Inferior parietal cortex (tissue), 1 donor: ENCODE measurements around the gene AFDN.
"Not testable (repeated sequence)": the region's sequence is repeated elsewhere in the genome, so short reads cannot be mapped to it uniquely, and the experiment has no call there.

Source experiments
- DNase-seq: peaks from one replicate; pipeline ENCODE4 v3.0.0-alpha.2; 2016; ENCODE audit errors: extremely low spot score

The AFDN gene

DNA sequence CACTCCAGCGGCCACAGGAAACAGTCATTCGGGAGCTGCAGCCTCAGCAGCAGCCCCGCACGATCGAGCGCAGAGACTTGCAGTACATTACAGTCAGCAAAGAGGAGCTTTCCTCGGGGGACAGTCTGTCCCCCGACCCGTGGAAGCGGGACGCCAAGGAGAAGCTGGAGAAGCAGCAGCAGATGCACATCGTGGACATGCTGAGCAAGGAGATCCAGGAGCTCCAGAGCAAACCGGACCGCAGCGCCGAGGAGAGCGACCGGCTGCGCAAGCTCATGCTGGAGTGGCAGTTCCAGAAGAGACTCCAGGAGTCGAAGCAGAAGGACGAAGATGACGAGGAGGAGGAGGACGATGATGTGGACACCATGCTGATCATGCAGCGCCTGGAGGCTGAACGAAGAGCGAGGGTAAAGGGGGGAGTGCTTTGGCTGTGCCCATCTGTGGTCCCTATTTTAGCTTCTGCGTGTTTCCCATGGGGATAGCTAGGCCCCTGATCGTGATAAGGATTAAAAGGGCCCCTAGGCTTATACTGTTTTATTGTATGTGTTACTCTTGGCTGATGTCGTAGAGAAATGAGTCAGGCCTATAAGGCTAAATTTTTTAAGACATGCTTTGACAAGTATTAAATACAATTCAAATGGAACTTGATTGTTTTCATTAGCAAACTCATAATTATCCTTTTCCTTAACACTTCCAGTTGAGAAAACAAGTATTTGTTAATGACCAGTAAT is 125.2 kb downstream of the AFDN start:
- DNase-seq, result no peak

DNA sequence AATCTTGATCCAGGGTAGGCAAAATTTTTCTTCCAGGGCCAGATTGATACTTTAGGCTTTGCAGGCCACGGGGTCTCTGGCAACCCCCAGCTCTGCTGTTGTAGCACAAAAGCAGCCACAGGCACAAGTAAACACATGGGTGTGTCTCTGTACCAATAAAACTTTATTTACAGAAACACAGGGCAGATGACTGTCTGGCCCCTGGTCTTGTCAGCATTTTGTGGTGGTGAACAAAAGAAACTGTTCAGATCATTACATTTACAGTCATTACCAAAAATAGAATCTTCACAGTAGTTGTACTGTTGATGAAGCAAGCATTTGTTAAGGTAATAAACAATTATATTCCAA is 125.8 kb downstream of the AFDN start:
- DNase-seq, result no peak

- DNase-seq, result no peak
These were observed 126.8 kb downstream of the AFDN start for GRCh38 chr6:167953551-167953950.

DNA sequence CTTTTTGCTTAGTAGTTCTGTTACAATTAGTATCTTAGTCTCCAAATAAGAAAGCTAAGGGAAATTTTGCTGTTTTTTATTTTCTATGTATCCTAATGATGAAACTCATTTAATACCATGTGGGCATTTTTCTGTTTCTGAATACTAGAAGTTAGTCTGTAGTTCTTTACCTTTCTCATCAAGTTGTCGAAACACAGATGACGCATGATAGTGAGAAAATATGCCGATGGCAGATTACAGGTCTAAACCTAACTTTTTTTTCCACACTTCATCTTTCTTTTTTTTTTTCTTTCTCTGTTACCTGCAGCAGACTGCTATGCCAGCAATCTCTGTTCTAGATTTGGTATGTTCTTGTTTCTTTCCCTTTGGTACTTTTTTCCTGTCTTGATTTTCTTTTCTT is 127.4 kb downstream of the AFDN start:
- no peak for DNase-seq

DNA sequence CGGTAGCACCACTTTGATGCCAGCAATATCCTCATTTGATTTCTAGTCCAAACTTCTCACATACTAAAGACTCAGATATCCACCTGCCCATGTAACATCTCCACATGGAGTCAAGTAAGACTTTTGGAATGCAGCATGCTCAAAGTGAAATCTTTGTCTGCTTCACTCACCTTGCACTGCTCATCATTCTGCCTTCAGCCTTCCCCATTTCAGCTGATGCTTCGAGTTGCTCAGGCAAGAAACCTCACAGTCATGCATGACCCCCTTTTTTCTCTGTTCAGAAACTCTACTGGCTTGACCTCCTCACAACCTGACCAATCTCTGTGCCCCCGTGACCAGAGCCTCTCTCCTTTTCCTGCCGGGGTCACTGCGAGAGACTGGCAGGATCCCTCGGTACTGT is 129.8 kb downstream of the AFDN start:
- DNase-seq, result no peak

DNA sequence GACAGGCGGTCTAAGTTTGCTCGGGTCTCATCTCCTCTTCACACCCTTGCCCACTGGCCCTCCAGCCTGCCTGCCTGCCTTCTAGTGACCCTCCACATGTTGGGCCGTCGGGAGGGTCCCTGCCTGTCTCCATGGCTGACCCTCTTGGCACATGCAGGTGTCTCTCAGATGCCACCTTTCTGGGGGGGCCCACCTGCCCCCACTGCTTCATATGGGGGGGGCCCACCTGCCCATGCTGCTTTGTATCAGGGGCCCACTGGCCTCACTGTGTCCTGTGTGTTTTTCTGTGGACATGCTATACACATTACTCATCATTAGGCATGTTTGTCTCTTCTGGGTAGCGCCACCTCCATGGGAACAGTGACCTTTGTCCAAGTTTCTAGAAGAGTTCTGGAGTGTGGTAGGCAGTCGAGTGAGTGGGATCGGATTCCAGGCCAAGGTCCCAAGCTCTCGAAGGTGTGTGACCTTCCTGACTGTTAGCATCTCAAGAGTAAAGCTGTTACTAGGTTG is 130.3 kb downstream of the AFDN start:
- no peak for DNase-seq

- no peak for DNase-seq
These were observed 130.9 kb downstream of the AFDN start for GRCh38 chr6:167957626-167958025.

GRCh38 chr6:167960579-167960978 is 133.9 kb downstream of the AFDN start:
- DNase-seq, result no peak

DNA sequence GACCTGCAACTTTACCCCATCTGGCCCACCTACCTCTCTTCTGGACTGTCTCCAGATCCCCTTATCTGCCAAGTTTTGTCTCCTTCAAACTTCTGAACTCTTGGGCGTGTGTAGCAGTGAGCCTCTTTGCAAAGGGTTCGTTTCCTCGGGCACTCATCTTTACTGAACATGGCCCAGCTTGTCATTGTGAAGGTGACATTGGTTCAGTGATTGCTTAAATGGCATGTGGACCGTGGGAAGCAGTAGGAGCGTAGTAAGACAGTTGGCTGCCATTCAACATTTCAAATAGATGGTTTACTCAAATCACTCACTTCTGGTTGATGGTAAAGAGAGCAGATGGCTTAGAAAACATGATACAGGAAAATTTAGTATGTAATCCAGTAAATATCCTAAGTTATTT is 136.0 kb downstream of the AFDN start:
- DNase-seq, result no peak

DNA sequence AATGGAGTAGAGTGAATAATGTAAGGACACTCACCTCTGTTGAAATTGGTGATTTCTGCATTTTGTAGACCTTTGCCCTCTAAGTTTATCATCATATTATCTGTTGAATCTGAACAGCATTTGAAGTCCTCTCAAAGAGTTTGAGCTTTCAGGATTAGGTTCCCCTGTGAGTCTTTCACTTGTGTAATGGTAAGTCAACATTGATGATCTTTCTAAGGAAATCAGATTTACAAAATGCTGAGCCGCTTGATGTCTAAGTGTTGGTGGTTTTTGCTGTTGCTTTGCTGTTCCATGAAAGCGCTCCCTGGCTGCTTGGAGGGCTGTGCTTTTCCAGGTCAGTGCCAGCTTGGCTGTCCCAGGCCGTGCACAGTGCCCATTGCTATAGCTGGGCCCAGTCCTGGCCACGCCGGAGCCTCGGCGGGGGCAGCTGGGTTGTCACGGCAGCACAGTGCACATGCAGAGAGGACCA is 136.9 kb downstream of the AFDN start:
- DNase-seq, result no peak

DNA sequence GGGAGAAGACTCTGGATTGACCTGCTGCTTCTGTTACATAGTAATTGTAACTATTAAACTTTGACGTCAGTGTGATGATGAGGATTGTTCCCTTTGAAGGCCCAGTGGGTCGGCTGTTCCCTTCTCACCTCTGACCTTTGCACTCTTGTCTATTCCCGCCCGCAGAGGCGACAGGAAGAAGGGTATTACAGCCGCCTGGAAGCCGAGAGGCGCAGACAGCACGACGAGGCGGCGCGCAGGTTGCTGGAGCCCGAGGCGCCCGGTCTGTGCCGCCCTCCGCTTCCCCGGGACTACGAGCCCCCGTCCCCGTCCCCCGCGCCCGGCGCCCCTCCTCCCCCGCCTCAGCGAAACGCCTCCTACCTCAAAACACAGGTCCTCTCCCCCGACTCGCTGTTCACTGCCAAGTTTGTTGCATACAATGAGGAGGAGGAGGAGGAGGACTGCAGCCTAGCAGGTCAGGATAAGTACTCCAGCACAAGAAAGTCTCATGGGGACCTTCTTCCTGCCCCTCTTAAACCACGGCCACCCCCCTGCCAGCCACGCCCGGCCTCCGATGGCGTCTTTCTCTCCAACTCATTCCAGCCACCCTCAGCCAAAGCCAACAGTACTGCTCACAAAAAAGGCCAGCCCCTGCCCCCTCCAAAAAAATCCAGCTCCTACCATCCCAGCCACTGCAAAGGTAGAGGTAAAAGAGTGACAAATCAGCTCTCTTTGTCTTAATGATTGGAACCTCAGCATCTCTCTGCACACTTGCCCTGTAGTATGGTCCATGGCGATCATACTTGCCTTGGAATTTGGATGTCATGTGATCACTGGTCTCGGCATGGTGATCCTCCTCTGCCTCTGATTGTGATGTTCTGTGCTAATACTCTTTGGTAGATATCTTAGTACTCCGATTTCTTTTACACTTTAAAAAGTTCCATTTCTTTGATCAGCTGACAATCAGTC is 139.2 kb downstream of the AFDN start:
- DNase-seq, result no peak

GRCh38 chr6:167966540-167966905 is 139.8 kb downstream of the AFDN start:
- DNase-seq, result no peak

- no peak for DNase-seq
These were observed 141.4 kb downstream of the AFDN start for GRCh38 chr6:167968091-167968490.

DNA sequence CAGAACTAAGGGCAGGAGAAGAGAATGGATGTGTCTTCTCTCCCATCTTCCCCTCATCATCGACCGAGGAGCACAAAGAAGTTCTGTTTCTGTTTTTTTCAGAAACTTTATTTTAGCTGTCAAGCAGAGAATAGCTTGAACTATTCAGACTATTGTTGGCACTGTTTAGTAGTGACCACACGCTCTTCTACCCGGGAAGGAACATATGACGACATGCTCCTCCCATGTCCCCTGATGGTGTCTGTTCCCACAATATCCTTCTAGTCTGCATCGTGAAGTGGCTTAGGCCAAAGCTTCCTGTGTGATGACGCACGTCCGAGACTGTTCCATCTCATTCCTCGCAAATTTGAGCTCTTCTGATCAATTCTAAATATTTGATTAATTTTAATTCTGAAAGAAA is 143.5 kb downstream of the AFDN start:
- DNase-seq, result peak; percentile 39

DNA sequence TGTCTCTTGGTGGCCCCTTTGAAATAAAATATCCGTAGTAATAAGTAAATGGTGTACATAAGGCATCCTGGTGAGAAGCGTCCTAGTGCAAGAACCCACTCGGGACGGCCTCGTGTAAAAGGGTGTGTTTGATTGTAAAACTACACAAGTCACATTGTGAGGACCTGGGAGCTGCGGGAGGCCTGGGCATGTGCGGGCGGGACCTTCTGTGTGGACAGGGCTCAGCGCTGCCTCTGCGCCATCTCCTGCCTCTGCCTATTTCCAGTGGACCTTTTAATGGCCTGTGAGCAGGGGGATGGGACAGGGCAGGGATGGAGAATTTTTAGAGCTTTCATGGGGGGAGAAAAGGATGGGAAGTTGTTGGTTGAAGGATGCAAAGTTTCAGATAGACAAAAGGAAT is 145.5 kb downstream of the AFDN start:
- no peak for DNase-seq

DNA sequence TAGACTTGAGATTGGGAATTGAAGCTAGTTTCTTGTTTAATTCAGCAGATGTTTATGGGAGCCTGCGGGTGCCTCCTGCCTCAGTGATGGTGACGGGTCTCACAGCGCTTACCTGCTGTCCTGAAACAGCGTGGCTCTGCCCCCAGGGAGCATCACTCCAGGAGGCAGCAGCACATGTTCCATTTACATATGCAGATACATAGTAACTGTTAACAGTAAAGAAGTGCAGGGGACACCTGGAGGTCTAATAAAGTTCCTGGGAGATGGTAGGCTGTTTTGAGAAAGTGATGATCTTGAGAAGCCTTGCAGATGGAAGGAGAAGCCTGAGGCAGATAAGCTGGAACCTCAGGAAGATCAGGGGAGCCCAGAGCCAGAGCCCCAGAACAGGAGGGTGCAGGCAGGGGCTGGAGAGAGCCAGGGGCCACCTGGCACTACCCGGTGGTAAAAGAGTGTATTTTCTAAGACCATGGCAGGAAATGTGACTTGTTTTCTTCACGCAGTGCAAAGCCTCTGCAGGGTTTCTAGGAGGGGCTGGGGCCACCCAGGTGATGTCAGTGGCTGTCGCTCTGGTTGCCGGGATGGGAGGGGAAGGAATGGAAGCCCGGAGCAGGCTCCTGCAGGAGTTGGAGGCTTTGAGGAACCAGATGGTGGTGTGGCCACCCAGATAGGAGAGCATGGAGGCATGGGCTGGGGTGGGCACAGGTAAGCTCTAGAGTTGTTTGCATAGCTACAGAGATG is 146.6 kb downstream of the AFDN start:
- DNase-seq, result no peak

DNA sequence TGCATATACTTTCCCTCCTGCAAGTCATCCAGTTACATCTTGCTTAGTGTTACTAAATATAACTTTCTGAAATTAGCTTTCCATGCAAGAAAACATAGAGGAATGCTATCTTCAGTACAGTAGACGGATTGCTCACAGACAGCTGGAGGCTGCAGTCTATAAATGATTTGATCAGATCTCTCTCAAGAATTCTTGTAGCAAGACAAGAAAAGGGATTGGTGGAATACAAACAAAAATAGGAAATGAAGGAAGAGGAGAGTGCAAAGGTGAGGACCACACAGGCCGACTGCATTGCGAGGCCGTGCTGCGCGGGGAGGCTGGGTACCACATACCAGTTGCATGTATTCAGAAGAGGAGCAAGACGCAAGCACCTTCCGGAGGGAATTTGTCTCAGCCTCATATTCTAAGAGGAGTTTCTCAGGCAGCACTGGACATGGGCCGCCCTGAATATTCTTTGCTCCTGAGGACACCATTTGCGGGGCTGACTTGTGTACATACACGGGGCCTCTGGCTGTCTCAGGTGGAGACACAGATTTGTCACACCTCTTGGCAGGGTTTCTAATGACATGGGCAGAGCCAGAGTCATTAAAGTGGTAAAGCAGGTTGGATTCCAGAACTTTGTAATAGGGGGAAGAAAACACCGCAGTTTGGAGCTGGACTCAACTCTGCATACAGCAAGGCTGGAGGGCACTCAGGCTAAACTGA is 148.1 kb downstream of the AFDN start:
- DNase-seq, result no peak

DNA sequence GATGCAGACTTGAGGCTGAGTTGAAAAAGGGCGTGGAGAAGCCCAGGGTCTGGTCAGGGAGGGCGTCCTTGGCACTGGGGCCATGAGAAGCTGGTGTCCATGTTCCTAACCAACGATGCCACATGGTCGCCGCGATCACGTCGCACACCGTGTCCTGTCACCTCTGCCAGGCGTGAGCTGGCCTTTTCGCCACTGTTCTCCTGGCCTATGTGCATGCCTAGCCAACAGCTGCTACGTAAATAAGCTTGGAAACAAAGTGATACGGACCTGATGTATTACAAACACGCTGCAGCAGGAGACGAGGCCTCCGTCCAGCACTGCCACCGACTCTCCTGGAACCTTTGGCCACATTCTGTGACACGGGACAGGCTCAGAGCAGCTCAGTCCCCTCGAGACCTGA is 148.7 kb downstream of the AFDN start:
- DNase-seq, result no peak

GRCh38 chr6:167976116-167976657 is 149.5 kb downstream of the AFDN start:
- DNase-seq, result not testable (repeated sequence)

GRCh38 chr6:167976708-167977107 is 150.0 kb downstream of the AFDN start:
- no peak for DNase-seq
